GM12801 (cell line): ENCODE measurements around the gene TTC9B.

ENCODE experiments used
- TF ChIP-seq, protein P1 (sequence below): IDR thresholded peaks from one replicate; pipeline ENCODE4 v1.5.1; 2011; ENCODE audit warnings: control low read depth; ENCODE audit not compliant: insufficient read length; ENCODE audit errors: extremely low read depth

Gene TTC9B

DNA sequence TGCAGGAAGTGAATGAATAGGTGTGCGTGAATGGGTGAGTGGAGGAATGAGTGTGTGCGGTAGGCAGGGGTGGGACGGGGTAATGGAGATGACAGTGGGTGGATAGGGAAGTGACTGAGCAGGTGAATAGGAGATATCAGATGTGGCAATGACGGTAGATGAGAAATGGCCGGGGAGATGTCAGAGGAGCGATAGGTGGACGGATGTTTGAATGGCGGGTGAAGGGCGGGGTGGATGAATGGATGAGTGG is 1.5 kb downstream of the TTC9B start:
- TF ChIP-seq, protein P1, sequence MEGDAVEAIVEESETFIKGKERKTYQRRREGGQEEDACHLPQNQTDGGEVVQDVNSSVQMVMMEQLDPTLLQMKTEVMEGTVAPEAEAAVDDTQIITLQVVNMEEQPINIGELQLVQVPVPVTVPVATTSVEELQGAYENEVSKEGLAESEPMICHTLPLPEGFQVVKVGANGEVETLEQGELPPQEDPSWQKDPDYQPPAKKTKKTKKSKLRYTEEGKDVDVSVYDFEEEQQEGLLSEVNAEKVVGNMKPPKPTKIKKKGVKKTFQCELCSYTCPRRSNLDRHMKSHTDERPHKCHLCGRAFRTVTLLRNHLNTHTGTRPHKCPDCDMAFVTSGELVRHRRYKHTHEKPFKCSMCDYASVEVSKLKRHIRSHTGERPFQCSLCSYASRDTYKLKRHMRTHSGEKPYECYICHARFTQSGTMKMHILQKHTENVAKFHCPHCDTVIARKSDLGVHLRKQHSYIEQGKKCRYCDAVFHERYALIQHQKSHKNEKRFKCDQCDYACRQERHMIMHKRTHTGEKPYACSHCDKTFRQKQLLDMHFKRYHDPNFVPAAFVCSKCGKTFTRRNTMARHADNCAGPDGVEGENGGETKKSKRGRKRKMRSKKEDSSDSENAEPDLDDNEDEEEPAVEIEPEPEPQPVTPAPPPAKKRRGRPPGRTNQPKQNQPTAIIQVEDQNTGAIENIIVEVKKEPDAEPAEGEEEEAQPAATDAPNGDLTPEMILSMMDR, result no peak

DNA sequence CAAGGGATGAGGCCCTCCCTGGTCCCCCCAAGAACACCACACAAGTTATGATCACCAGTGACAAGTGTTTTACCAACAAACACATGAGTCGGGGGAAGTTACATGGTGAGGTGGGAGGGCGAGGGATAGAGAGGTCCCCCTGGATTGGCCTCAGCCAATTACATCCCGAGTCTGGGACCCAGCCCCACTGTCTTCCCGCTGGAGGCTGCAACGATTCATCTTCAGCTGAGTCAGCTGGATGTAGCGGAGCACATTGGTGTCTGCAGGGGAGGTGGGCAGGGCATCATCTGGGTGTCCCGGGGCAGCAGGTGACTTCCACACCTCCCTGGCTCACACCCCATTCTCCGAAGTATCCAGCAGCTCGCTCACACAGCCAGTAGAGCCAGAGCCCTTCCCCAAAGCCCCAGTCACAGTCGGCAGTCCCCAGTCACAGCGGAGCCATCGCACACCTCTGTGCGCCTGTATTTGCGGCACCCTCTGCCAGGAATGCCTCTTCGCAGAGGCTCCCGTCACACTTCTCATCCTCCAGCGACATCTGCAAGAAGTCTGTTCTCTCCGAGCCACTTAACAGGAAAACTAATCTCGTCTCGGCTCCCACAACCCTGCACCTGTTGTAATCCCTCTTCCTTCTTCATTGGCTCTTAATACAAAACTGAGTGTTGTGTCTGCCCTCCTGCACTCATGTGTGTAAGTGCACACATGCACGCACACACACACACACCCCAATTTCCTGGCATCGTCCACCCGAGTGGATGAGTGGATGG is 2.0 kb downstream of the TTC9B start:
- TF ChIP-seq, protein P1, result no peak

DNA sequence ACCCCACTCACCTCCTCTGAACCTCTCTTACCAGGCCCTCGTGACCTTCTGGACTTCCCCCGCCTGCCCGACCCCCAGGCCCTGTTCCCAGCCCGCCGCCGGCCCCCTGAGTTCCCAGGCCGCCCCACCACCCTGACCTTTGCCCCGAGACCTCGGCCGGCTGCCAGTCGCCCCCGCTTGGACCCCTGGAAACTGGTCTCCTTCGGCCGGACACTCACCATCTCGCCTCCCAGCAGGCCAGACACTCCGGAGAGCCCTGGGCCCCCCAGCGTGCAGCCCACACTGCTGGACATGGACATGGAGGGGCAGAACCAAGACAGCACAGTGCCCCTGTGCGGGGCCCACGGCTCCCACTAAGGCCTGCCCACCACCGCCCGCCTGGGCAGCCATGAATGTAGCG is 3.2 kb downstream of the TTC9B start:
- TF ChIP-seq, protein P1, result no peak

DNA sequence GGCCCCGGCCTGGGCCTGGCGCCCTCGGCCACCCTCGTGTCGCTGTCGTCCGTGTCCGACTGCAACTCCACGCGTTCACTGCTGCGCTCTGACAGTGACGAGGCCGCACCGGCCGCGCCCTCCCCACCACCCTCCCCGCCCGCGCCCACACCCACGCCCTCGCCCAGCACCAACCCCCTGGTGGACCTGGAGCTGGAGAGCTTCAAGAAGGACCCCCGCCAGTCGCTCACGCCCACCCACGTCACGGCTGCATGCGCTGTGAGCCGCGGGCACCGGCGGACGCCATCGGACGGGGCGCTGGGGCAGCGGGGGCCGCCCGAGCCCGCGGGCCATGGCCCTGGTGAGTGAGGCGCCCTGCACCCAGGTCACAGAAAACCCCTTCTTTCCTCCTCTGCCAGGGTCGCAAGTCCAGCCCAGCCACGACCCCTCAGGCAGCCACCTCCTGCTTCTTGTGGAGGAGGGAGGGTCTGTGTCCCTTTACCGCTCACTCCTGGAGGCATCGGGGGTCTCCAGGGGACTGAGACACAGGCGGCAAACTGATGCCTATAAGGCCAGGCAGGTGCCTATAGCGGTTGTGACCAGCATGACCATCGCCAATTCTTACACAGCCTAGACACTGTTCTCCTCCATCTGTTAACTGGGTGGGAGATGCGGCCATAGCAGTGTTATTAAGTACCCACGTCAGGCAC is 4.2 kb downstream of the TTC9B start:
- TF ChIP-seq, protein P1, result no peak

DNA sequence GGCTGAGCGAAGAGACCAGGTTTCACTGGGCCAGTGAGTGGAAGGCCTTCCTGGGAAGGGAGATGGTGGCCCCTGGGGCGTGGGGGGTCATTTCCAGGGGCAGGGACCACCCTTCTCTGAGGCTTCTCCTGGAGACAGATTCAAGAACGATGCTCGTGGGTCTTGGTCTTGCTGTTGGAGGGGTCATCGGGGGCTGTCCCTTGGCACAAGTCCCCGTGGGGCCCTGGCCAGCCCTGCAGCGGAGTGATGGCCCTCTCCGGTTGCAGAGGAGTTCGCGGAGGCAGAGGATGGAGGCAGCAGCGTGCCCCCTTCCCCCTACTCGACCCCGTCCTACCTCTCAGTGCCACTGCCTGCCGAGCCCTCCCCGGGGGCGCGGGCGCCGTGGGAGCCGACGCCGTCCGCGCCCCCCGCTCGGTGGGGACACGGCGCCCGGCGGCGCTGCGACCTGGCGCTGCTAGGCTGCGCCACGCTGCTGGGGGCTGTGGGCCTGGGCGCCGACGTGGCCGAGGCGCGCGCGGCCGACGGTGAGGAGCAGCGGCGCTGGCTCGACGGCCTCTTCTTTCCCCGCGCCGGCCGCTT is 4.8 kb downstream of the TTC9B start:
- TF ChIP-seq, protein P1, result no peak

DNA sequence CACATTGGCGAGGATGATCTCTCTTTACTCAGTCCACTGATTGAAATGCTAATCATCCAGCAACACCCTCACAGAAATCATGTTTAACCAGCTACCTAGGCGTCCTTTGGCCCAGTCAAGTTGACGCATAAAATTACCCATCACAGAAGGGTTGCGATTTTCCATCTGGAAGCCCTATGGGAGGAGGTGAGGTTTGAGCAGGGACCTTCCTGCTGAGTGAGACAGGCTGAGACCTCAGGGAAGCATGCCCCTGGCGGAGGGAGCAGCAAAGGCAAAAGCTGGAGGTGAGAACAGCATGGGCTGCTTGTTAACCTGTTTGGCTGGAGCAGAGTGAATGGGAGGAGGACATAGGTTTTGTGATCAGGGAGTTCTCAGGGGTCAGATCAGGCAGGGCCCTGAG is 7.3 kb downstream of the TTC9B start:
- TF ChIP-seq, protein P1, result no peak

DNA sequence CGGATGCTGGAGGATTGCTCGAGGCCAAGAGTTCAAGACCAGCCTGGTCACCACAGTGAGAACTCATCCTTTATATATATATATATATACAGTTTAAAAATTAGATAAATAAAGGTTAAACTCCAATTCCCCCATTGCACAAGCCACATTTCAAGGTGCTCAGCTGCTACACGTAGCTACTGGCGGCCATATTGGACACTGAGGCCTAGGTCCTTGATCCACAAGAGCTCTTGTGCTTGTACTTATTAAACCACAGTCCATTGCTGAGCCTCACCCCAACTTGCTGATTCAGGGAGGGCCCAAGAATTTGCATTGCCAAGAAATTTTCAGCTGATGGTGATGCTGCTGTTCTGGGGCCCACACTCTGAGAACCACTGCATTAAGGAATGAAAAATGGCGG is 9.6 kb downstream of the TTC9B start:
- TF ChIP-seq, protein P1, result no peak
